Osteocyte (in vitro differentiated cells): ENCODE data around the gene OLFML1. TPM values are rescaled to one million over a fixed set of nuclear protein-coding genes. Genes with fewer than 3 reads are reported as not detected.

ENCODE experiments used
- DNase-seq: peaks from one replicate; pipeline ENCODE4 v3.0.0; 2021; ENCODE audit warnings: mixed read lengths; ENCODE audit not compliant: unreplicated experiment; ENCODE audit errors: extremely low spot score
- H3K27ac Mint-ChIP-seq: one replicate; pipeline ENCODE4 v1.8.0; 2021; ENCODE audit warnings: mild to moderate bottlenecking, mixed read lengths; ENCODE audit not compliant: unreplicated experiment
- H3K27me3 Mint-ChIP-seq: one replicate; pipeline ENCODE4 v1.8.0; 2021; ENCODE audit warnings: mixed read lengths; ENCODE audit not compliant: unreplicated experiment
- H3K36me3 Mint-ChIP-seq: one replicate; pipeline ENCODE4 v1.8.0; 2021; ENCODE audit warnings: mixed read lengths; ENCODE audit not compliant: unreplicated experiment
- H3K4me1 Mint-ChIP-seq: one replicate; pipeline ENCODE4 v1.8.0; 2021; ENCODE audit warnings: mixed read lengths; ENCODE audit not compliant: unreplicated experiment
- H3K4me3 Mint-ChIP-seq: one replicate; pipeline ENCODE4 v1.8.0; 2021; ENCODE audit warnings: mild to moderate bottlenecking, moderate library complexity, mixed read lengths; ENCODE audit not compliant: unreplicated experiment
- H3K9me3 Mint-ChIP-seq: one replicate; pipeline ENCODE4 v1.8.0; 2021; ENCODE audit warnings: mixed read lengths; ENCODE audit not compliant: unreplicated experiment
- CTCF ChIP-seq: fragments of 200-600 bp; sonication (generic); IDR thresholded peaks from 2 replicates; pipeline ENCODE4 v1.5.0; 2021; ENCODE audit warnings: antibody characterized with exemption, mild to moderate bottlenecking, moderate library complexity
- total RNA-seq: library from RNA; stranded (reverse); gene quantifications from 2 replicates; pipeline ENCODE4 v1.2.1, GENCODE V29; 2021

Gene OLFML1
- total RNA-seq, 1 donor from 2014 or later, result 59.7 TPM

GRCh38 chr11:7449841-7450214 is 35.5 kb upstream of the OLFML1 start:
- Mint-ChIP-seq H3K4me1 (peaks cover 4% of the 10 kb centered on the region), H3K27me3 (peaks cover 7% of the 10 kb centered on the region), H3K9me3 (no peaks in the 10 kb centered on the region), H3K27ac (no peak overlapping the region), H3K4me3 (no peak overlapping the region), H3K36me3 (no peaks in the 10 kb centered on the region)
- no peak for DNase-seq
- TF ChIP-seq CTCF, result no peak

DNA sequence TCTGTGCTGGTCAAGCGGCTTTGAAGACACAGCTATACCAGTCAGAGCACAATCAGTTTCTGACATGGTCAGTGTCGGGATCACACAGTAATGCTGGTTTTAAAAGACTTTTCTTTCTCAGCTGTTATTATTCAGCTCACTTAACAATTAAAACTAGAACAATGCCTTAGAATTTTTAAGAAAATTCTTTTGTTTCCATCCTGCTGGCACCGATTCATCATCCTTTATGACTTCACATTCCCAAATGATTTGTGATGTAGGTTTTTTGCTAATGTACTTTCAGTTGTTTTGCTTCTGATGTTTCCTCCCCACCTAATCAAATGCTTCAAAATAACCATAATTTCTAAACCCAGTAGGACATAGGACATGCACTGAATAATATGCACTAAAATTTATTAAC is 34.5 kb upstream of the OLFML1 start:
- DNase-seq, result no peak
- Mint-ChIP-seq H3K9me3 (no peaks in the 10 kb centered on the region), H3K27me3 (peaks cover 7% of the 10 kb centered on the region), H3K27ac (no peak overlapping the region), H3K4me1 (peaks cover 4% of the 10 kb centered on the region), H3K36me3 (no peaks in the 10 kb centered on the region), H3K4me3 (no peak overlapping the region)
- no peak for TF ChIP-seq CTCF

GRCh38 chr11:7451520-7451919 is 33.8 kb upstream of the OLFML1 start:
- H3K4me1 Mint-ChIP-seq, result peaks cover 4% of the 10 kb centered on the region
- TF ChIP-seq CTCF, result no peak

GRCh38 chr11:7451952-7452494 is 33.3 kb upstream of the OLFML1 start:
- H3K9me3 Mint-ChIP-seq, result no peaks in the 10 kb centered on the region
- no peak overlapping the region for H3K27ac Mint-ChIP-seq
- H3K27me3 Mint-ChIP-seq, result peaks cover 7% of the 10 kb centered on the region
- H3K4me1 Mint-ChIP-seq, result peaks cover 4% of the 10 kb centered on the region
- no peaks in the 10 kb centered on the region for H3K36me3 Mint-ChIP-seq
- H3K4me3 Mint-ChIP-seq, result no peak overlapping the region
- no peak for TF ChIP-seq CTCF
- DNase-seq, result no peak

More at GRCh38 chr11:7451520-7451919, 33.8 kb upstream of the OLFML1 start:
- Mint-ChIP-seq H3K4me3 (no peak overlapping the region), H3K9me3 (no peaks in the 10 kb centered on the region), H3K27me3 (peaks cover 7% of the 10 kb centered on the region), H3K36me3 (no peaks in the 10 kb centered on the region), H3K27ac (no peak overlapping the region)
- DNase-seq, result no peak

DNA sequence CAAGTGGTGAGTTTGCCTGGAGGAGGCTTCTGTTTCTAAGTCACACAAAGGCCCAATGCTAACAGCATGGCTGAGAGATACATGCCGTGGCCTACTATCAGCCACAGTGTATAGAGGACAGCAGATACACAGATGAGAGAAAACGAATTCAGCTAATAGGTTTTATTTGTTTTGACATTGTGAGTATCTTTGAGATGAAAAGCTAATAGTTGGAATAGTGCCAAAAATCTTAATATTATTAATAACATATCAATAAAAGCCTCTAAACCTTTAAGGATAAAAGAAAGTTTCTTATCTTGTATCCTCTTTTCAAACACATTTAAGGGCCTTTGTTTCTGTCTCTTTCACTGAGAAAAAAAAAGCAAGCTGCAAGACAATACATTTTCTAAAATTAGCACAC is 30.5 kb upstream of the OLFML1 start:
- Mint-ChIP-seq H3K27me3 (peaks cover 13% of the 10 kb centered on the region), H3K27ac (no peak overlapping the region), H3K36me3 (no peaks in the 10 kb centered on the region), H3K4me3 (no peak overlapping the region), H3K9me3 (no peaks in the 10 kb centered on the region), H3K4me1 (peaks cover 2% of the 10 kb centered on the region)
- TF ChIP-seq CTCF, result no peak
- no peak for DNase-seq
